ENCODE measurements around the gene TMEM161A. TPM values are rescaled to one million over a fixed set of nuclear protein-coding genes. Genes with fewer than 3 reads are reported as not detected.
A peak's percentile ranks its signal among the peaks of the same experiment; 100 is the strongest.

The TMEM161A gene
- total and polyA plus RNA-seq, 2 of the 13 experiments (the other 11 are each of a cell fraction or from before 2014, with no cell fraction given) = 25.9 to 31.4 TPM

DNA sequence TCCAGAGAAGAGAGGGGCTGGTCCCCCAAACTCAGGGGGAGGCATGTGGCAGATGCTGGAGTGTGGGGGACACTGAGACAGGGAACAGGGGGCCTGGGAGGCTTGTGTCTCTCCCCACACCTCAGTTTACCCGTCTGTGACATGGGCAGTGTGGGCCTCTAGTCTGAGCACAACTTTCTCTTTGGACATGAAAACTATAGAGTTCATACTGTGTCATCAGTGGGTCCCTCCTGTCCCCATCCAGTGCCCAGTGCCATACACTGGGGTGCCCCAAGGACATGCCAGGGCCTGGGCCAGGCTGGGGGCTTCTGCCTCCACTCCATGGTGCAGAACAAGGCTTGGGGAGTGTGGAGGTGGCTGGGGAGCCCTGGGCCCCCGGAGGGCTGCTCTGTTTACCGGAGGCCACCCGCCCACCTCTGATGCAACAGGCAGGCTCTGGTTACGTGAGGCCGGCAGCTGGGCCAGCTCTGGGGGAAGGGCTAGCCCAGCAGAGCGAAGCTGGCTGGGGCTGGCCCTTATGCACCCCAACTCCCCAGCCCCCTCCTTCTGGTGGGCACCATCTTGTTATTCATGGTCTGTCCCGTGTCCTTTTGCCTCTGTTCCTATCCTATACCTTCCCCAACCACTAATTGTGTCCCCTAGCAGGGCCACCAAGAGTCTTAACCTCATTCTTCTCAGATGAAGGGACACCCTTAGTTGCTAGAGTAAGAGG, 33.7 kb upstream of the TMEM161A start (continued):
- TF ChIP-seq ZNF33A (CRISPR knock-in tag; IDR thresholded peaks at IDR 0.05; ENCODE audit: borderline replicate concordance) (no peak), NBN (conservative IDR thresholded peaks at IDR 0.05) (no peak), CCAR2 (optimal IDR thresholded peaks at IDR 0.05; ENCODE audit: low read depth, low read length) (peak; percentile 71), ZNF225 (CRISPR knock-in tag; IDR thresholded peaks at IDR 0.05) (0 out of 2 replicates have a peak, but pooled peaks have one; percentile 81), EED (CRISPR knock-in tag; IDR thresholded peaks at IDR 0.05) (no peak), ZNF143 (CRISPR knock-in tag; IDR thresholded peaks at IDR 0.05) (no peak), U2AF2 (IDR thresholded peaks at IDR 0.05; ENCODE audit: low read depth, low read length) (no peak), TOE1 (CRISPR knock-in tag; IDR thresholded peaks at IDR 0.05) (no peak), HHEX (CRISPR knock-in tag; IDR thresholded peaks at IDR 0.05) (peak; percentile 37; the same call in 1 of the 2 replicates), NFKBIZ (CRISPR knock-in tag; IDR thresholded peaks at IDR 0.05) (peak; percentile 83; the same call in 1 of the 2 replicates), NR2F1 (CRISPR knock-in tag; IDR thresholded peaks at IDR 0.05) (no peak; a peak in 2 of 4 replicates), SRSF4 (IDR thresholded peaks at IDR 0.05; ENCODE audit: low read depth, low read length, poor library complexity, severe bottlenecking) (no peak), ZNF496 (CRISPR knock-in tag; IDR thresholded peaks at IDR 0.05; ENCODE audit: insufficient replicate concordance) (no peak), ASH2L (IDR thresholded peaks at IDR 0.05; ENCODE audit: insufficient read length, low read depth, low read length) (no peak), HOXA9 (CRISPR knock-in tag; IDR thresholded peaks at IDR 0.05; ENCODE audit: borderline replicate concordance) (no peak)
- TF ChIP-seq, protein P1, sequence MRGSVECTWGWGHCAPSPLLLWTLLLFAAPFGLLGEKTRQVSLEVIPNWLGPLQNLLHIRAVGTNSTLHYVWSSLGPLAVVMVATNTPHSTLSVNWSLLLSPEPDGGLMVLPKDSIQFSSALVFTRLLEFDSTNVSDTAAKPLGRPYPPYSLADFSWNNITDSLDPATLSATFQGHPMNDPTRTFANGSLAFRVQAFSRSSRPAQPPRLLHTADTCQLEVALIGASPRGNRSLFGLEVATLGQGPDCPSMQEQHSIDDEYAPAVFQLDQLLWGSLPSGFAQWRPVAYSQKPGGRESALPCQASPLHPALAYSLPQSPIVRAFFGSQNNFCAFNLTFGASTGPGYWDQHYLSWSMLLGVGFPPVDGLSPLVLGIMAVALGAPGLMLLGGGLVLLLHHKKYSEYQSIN (CRISPR knock-in tag; IDR thresholded peaks at IDR 0.05; ENCODE audit: borderline replicate concordance) = no peak
- TF ChIP-seq, protein P2, sequence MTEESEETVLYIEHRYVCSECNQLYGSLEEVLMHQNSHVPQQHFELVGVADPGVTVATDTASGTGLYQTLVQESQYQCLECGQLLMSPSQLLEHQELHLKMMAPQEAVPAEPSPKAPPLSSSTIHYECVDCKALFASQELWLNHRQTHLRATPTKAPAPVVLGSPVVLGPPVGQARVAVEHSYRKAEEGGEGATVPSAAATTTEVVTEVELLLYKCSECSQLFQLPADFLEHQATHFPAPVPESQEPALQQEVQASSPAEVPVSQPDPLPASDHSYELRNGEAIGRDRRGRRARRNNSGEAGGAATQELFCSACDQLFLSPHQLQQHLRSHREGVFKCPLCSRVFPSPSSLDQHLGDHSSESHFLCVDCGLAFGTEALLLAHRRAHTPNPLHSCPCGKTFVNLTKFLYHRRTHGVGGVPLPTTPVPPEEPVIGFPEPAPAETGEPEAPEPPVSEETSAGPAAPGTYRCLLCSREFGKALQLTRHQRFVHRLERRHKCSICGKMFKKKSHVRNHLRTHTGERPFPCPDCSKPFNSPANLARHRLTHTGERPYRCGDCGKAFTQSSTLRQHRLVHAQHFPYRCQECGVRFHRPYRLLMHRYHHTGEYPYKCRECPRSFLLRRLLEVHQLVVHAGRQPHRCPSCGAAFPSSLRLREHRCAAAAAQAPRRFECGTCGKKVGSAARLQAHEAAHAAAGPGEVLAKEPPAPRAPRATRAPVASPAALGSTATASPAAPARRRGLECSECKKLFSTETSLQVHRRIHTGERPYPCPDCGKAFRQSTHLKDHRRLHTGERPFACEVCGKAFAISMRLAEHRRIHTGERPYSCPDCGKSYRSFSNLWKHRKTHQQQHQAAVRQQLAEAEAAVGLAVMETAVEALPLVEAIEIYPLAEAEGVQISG (CRISPR knock-in tag; IDR thresholded peaks at IDR 0.05) = peak; percentile 40; the same call in 1 of the 2 replicates
- TF ChIP-seq, protein P3, sequence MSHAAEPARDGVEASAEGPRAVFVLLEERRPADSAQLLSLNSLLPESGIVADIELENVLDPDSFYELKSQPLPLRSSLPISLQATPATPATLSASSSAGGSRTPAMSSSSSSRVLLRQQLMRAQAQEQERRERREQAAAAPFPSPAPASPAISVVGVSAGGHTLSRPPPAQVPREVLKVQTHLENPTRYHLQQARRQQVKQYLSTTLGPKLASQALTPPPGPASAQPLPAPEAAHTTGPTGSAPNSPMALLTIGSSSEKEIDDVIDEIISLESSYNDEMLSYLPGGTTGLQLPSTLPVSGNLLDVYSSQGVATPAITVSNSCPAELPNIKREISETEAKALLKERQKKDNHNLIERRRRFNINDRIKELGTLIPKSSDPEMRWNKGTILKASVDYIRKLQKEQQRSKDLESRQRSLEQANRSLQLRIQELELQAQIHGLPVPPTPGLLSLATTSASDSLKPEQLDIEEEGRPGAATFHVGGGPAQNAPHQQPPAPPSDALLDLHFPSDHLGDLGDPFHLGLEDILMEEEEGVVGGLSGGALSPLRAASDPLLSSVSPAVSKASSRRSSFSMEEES (CRISPR knock-in tag; IDR thresholded peaks at IDR 0.05) = no peak
- TF ChIP-seq, protein P4, sequence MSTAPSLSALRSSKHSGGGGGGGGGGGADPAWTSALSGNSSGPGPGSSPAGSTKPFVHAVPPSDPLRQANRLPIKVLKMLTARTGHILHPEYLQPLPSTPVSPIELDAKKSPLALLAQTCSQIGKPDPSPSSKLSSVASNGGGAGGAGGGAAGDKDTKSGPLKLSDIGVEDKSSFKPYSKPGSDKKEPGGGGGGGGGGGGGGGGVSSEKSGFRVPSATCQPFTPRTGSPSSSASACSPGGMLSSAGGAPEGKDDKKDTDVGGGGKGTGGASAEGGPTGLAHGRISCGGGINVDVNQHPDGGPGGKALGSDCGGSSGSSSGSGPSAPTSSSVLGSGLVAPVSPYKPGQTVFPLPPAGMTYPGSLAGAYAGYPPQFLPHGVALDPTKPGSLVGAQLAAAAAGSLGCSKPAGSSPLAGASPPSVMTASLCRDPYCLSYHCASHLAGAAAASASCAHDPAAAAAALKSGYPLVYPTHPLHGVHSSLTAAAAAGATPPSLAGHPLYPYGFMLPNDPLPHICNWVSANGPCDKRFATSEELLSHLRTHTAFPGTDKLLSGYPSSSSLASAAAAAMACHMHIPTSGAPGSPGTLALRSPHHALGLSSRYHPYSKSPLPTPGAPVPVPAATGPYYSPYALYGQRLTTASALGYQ (CRISPR knock-in tag; IDR thresholded peaks at IDR 0.05) = no peak
- TF ChIP-seq, protein P5, sequence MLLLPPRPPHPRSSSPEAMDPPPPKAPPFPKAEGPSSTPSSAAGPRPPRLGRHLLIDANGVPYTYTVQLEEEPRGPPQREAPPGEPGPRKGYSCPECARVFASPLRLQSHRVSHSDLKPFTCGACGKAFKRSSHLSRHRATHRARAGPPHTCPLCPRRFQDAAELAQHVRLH (CRISPR knock-in tag; IDR thresholded peaks at IDR 0.05; ENCODE audit: borderline replicate concordance, low read depth) = 0 out of 2 replicates have a peak, but pooled peaks have one; percentile 46
- TF ChIP-seq, protein P6, sequence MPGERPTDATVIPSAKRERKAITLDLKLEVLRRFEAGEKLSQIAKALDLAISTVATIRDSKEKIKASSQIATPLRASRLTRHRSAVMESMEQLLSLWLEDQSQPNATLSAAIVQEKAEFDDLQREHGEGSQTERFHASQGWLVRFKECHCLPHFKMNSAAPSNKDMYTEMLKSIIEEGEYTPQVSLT (CRISPR knock-in tag; IDR thresholded peaks at IDR 0.05; ENCODE audit: borderline replicate concordance, low read depth) = no peak
